Tibial artery (tissue), 4 donors: ENCODE measurements around the gene ABHD16B.
"Not testable (repeated sequence)": the region's sequence is repeated elsewhere in the genome, so short reads cannot be mapped to it uniquely, and the experiment has no call there.

ENCODE experiments used
- DNase-seq, 2 donors: peaks; one replicate each; pipeline ENCODE4 v3.0.0-alpha.2; 2019
- H3K27ac ChIP-seq, 2 donors: fragments of 200-600 bp; sonication (generic) in 1 of 2; 1 replicate in 1 of 2; 2 replicates in 1 of 2; pipeline ENCODE4 v1.5.1; 2018 to 2019; ENCODE audit warnings: mild to moderate bottlenecking in 1 of 2
- H3K27me3 ChIP-seq, 2 donors: fragments of 200-600 bp; sonication (generic) in 1 of 2; one replicate each; pipeline versions ENCODE4 v1.5.1 to v1.6.0; 2016 to 2019
- H3K36me3 ChIP-seq, 3 donors: fragments of 200-600 bp; sonication (generic) in 2 of 3; one replicate each; pipeline ENCODE4 v1.5.1; 2016 to 2019; ENCODE audit warnings: mild to moderate bottlenecking in 2 of 3
- H3K4me1 ChIP-seq, 4 donors: fragments of 200-600 bp; sonication (generic) in 2 of 4; 1 replicate in 3 of 4; 2 replicates in 1 of 4; pipeline ENCODE4 v1.5.1; 2016 to 2019
- H3K4me3 ChIP-seq, 2 donors: fragments of 200-600 bp; sonication (generic) in 1 of 2; 1 replicate in 1 of 2; 2 replicates in 1 of 2; pipeline ENCODE4 v1.5.1; 2018 to 2019; ENCODE audit warnings: mild to moderate bottlenecking in 2 of 2
- H3K9me3 ChIP-seq, 3 donors: fragments of 200-600 bp; sonication (generic) in 1 of 3; one replicate each; pipeline ENCODE4 v1.5.1; 2016 to 2019
- CTCF ChIP-seq, 2 experiments: fragments of 200-600 bp in 1 of 2; fragments of 450-650 bp in 1 of 2; IDR thresholded peaks; one replicate each; pipeline ENCODE4 v1.5.1; 2017 to 2019; ENCODE audit warnings: antibody characterized with exemption in 2 of 2, mild to moderate bottlenecking in 1 of 2, moderate library complexity in 1 of 2
- intact Hi-C: fragments of 100-400 bp; cut with DNase I; formaldehyde crosslinking; loops from one replicate; pipeline ENCODE4 v1.15.0; 2023; ENCODE audit warnings: low total_unique reads

Gene ABHD16B

DNA sequence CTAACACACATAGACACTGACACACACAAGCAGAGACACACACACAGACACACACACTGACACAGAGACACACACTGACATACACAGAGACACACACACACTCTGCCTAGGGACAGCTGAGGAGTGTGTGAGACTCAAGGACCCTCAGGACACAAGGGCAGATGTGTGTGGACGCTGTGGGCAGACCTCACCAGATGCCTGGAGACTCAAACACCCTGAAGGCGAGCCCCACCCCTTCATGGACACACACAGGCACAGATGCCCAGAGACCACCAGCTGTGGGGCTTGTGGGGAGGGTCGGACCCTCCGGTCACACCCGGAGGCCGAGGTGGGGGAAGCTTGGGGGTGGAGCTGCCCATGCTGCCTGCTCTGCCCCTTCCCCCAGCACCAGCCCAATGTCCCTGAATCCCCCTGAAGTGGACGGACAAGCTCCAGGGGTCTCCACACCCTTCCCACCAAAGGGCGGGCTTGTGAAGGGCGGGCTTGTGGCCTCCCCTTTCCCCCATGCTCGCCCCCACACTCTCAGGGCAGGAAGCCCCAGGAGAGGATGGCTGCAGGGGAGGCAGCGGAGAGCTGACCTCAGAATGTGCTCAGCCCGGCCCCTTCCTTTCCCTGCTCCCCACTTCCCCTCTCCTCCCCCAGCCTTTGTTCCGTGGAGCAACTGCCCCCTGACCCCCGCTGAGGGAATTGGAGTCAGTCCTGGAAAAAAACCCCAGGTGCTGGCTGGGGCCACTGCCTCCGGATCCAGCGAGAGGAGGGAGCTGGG is 13.9 kb upstream of the ABHD16B start:
- H3K27me3 ChIP-seq: peaks cover 0 to 54% of the 10 kb centered on the region in 2 donors
- H3K27ac ChIP-seq: no peak overlapping the region
- no peaks in the 10 kb centered on the region for H3K36me3 ChIP-seq
- intact Hi-C loops: no loop called here
- no peaks in the 10 kb centered on the region for H3K9me3 ChIP-seq
- no peak for DNase-seq
- no peak for TF ChIP-seq CTCF (IDR thresholded peaks at IDR 0.05)
- peaks cover 0 to 28% (median 12%) of the 10 kb centered on the region in 4 donors for H3K4me1 ChIP-seq
- H3K4me3 ChIP-seq: no peak overlapping the region

DNA sequence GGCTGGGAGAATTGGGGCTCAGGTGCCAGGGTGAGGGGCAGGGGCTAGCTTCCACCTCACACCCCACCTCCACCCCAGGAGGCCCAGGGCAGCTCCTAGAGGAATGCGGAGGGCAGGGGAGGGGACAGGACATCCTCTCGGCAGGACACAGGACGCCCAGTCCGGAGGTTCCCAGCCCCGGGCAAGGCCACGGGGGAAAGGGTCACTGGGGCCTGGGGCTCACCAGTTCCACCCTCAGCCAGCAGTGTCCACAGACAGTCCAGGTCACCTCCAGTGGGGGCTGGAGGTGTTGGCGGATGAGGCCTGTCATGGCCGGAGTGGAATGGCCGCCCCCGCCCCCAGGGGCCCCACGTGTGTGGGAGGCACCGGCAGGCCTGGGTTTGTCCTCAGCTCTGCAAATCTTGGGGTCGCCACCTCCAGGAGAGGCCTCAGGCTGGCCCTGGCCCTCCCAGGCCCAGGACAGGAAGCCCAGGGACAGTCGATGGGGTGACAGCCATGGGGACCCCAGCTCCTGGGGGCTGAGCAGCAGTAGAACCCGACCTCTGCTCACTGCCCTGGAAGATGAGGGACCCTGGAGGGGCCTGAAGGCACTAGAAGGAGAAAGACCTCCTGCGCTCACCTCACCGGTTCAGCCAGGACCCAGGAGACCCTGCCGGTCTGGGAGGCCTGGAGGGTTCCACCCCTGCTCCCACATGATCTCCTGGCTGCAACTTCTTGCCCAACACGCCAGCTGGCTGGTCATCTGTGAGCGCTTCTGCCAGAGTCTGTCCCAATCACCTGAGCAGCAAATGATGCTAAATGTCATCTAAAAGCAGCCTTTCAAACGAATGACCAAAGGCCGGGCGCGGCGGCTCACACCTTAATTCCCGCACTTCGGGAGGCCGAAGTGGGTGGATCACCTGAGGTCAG is 13.0 kb upstream of the ABHD16B start:
- intact Hi-C loops: no loop called here
- H3K27ac ChIP-seq: no peak overlapping the region

GRCh38 chr20:63850689-63851547 is 10.4 kb upstream of the ABHD16B start:
- Histone ChIP-seq H3K27ac (no peak overlapping the region), H3K9me3 (no peaks in the 10 kb centered on the region), H3K27me3 (peaks cover 0 to 53% of the 10 kb centered on the region in 2 donors), H3K4me3 (no peak overlapping the region), H3K4me1 (peaks cover 0 to 48% (median 29%) of the 10 kb centered on the region in 4 donors), H3K36me3 (no peaks in the 10 kb centered on the region)
- no peak for DNase-seq
- no peak for TF ChIP-seq CTCF (IDR thresholded peaks at IDR 0.05)
- intact Hi-C loops: no loop called here

More for the DNA sequence above, 13.0 kb upstream of the ABHD16B start:
- Histone ChIP-seq H3K4me3 (no peak overlapping the region), H3K4me1 (peaks cover 0 to 28% (median 12%) of the 10 kb centered on the region in 4 donors), H3K36me3 (no peaks in the 10 kb centered on the region), H3K27me3 (peaks cover 0 to 53% of the 10 kb centered on the region in 2 donors), H3K9me3 (no peaks in the 10 kb centered on the region)
- no peak for TF ChIP-seq CTCF (IDR thresholded peaks at IDR 0.05)
- DNase-seq: peak in 1 of 2 donors; percentile 64

DNA sequence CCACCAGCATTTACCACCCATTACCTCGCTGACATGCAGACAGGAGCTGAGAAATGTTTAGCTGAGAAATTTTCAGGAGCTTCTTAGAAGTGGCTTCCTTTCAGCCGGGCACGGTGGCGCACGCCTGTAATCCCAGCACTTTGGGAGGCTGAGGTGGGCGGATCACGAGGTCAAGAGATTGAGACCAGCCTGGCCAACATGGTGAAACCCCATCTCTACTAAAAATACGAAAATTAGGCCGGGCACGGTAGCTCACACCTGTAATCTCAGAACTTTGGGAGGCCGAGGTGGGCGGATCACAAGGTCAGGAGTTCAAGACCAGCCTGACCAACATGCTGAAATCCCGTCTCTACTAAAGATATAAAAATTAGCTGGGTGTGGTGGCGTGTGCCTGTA is 9.8 kb upstream of the ABHD16B start:
- H3K4me1 ChIP-seq: peaks cover 0 to 43% (median 24%) of the 10 kb centered on the region in 4 donors
- intact Hi-C loops, H3K9me3 ChIP-seq: not testable (repeated sequence)

GRCh38 chr20:63853733-63854068 is 7.6 kb upstream of the ABHD16B start:
- H3K4me3 ChIP-seq, H3K36me3 ChIP-seq, intact Hi-C loops, H3K9me3 ChIP-seq, H3K27ac ChIP-seq, DNase-seq: not testable (repeated sequence)
- H3K4me1 ChIP-seq: peaks cover 0 to 38% (median 22%) of the 10 kb centered on the region in 4 donors
- H3K27me3 ChIP-seq: peaks cover 0 to 56% of the 10 kb centered on the region in 2 donors

More for the DNA sequence above, 9.8 kb upstream of the ABHD16B start:
- not testable (repeated sequence) for DNase-seq, H3K4me3 ChIP-seq, H3K36me3 ChIP-seq, H3K27ac ChIP-seq
- peaks cover 0 to 53% of the 10 kb centered on the region in 2 donors for H3K27me3 ChIP-seq

DNA sequence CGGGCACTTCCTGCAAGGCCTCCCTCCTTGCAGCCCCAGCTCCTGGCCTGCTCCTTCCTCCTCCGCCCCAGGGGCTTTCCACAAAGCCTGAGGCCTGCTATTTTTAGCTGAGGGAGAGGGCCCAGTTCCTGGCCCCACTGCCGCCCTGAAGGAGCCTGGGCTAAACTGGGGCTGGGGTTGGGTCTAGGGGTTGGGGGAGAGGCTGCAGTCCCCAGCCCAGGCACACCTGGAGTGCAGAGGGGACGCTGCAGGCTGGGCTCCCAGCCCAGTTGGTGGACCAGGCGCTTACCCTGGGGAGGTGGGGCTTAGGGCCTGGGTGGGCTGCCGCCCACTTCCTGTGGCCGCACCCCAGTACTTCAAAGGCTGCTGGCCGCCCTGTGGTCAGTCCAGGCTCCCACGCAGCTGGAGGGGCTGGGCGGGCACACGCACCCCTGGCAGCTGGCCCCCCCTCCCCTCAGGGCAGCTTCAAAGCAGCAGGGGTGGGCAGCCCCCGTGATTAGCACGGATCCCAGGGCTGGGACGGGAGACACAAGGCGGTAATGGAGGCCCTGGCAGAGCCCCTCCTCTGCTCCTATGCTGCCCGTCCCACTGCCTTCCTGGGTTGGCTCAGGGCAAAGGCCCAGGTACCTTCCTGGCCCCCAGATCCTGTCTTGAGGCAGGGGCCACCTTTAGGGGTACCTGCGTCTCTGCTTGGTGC is 7.1 kb upstream of the ABHD16B start:
- TF ChIP-seq CTCF (IDR thresholded peaks at IDR 0.05): no peak
- H3K4me1 ChIP-seq: peaks cover 0 to 41% (median 22%) of the 10 kb centered on the region in 4 donors
- intact Hi-C loops: no loop called here
- H3K27me3 ChIP-seq: peaks cover 0 to 57% of the 10 kb centered on the region in 2 donors
- H3K27ac ChIP-seq: peak overlapping the region in 1 of 2 donors; percentile 29
- no peak overlapping the region for H3K4me3 ChIP-seq
- no peaks in the 10 kb centered on the region for H3K9me3 ChIP-seq
- DNase-seq: no peak
- H3K36me3 ChIP-seq: no peaks in the 10 kb centered on the region
